PC-9 (cell line): ENCODE data around the gene VWA5B1. TPM values are rescaled to one million over a fixed set of nuclear protein-coding genes. Genes with fewer than 3 reads are reported as not detected.

Experiments
- BruUV-seq: library from RNA; stranded (reverse); fragments of 400-500 nt; replicated peaks from 2 replicates; lab custom pipeline; 2021; lab: Mats Ljungman, UMichigan
- CTCF ChIA-PET: fragments of 300-600 bp; sonication (Branson Sonifier 250); formaldehyde crosslinking; loops from one replicate; lab custom pipeline; 2022; ENCODE audit warnings: antibody characterized with exemption; lab: Charles Lee
- POLR2A ChIA-PET: fragments of 300-600 bp; sonication (Branson Sonifier 250); formaldehyde crosslinking; loops from one replicate; lab custom pipeline; 2022; ENCODE audit warnings: antibody characterized with exemption; ENCODE audit not compliant: unreplicated experiment; lab: Charles Lee
- DNase-seq, 2 experiments: peaks; one replicate each; pipeline versions ENCODE4 v3.0.0 to v3.0.0-alpha.2; 2015 to 2022; ENCODE audit warnings: mixed read lengths in 1 of 2
- H2AFZ ChIP-seq: fragments of 200-600 bp; sonication (generic); 2 replicates; pipeline ENCODE4 v1.8.1; 2017; ENCODE audit warnings: antibody characterized with exemption
- H3F3A ChIP-seq: fragments of 200-600 bp; sonication (generic); 2 replicates; pipeline ENCODE4 v1.8.1; 2017; ENCODE audit warnings: antibody characterized with exemption, mild to moderate bottlenecking, low read depth; ENCODE audit not compliant: insufficient read depth
- H3K27ac ChIP-seq: fragments of 200-600 bp; sonication (generic); 2 replicates; pipeline ENCODE4 v1.6.1; 2016; ENCODE audit warnings: mixed run types
- H3K27me3 ChIP-seq: fragments of 200-600 bp; sonication (generic); 2 replicates; pipeline ENCODE4 v1.6.1; 2016; ENCODE audit warnings: low read depth, mixed run types; ENCODE audit not compliant: insufficient read depth
- H3K36me3 ChIP-seq: fragments of 200-600 bp; sonication (generic); 2 replicates; pipeline ENCODE4 v1.6.1; 2016; ENCODE audit warnings: low read depth, mixed run types
- H3K4me1 ChIP-seq: fragments of 200-600 bp; sonication (generic); replicated peaks from 2 replicates; pipeline ENCODE4 v1.6.1; 2016; ENCODE audit warnings: mixed run types; ENCODE audit not compliant: insufficient read depth
- H3K4me2 ChIP-seq: fragments of 200-600 bp; sonication (generic); 2 replicates; pipeline ENCODE4 v1.6.1; 2017; ENCODE audit warnings: mixed run types
- H3K4me3 ChIP-seq: fragments of 200-600 bp; sonication (generic); 2 replicates; pipeline ENCODE4 v1.6.1; 2016; ENCODE audit warnings: mixed run types
- H3K79me2 ChIP-seq: fragments of 200-600 bp; sonication (generic); 2 replicates; pipeline ENCODE4 v1.6.1; 2017; ENCODE audit warnings: low read depth, mixed run types
- H3K9me2 ChIP-seq: fragments of 200-600 bp; sonication (generic); 2 replicates; pipeline ENCODE4 v1.8.1; 2017; ENCODE audit warnings: mild to moderate bottlenecking; ENCODE audit not compliant: insufficient read depth
- H3K9me3 ChIP-seq: fragments of 200-600 bp; sonication (generic); 2 replicates; pipeline ENCODE4 v1.8.1; 2016; ENCODE audit warnings: low read depth; ENCODE audit not compliant: insufficient read depth
- H4K20me1 ChIP-seq: fragments of 200-600 bp; sonication (generic); 2 replicates; pipeline ENCODE4 v1.8.1; 2017; ENCODE audit not compliant: insufficient read depth
- CTCF ChIP-seq: fragments of 200-600 bp; sonication (generic); conservative IDR thresholded peaks from 2 replicates; pipeline ENCODE4 v1.6.1; 2017; ENCODE audit warnings: mixed run types, antibody characterized with exemption, mild to moderate bottlenecking, moderate library complexity
- EZH2 ChIP-seq: fragments of 200-600 bp; sonication (generic); IDR thresholded peaks from 2 replicates; pipeline ENCODE4 v1.8.0; 2017; ENCODE audit warnings: antibody characterized with exemption, low read depth
- intact Hi-C: fragments of 100-400 bp; cut with micrococcal nuclease; formaldehyde crosslinking; loops from one replicate; pipeline ENCODE4 v1.10.0; 2022; ENCODE audit not compliant: unreplicated experiment
- total RNA-seq: library from RNA; stranded (reverse); gene quantifications from 2 replicates; pipeline ENCODE4 v1.2.3, GENCODE V29; 2021

Gene VWA5B1
- total RNA-seq, 1 experiment from 2014 or later, result not detected

GRCh38 chr1:20351911-20352701, 61.4 kb downstream of the VWA5B1 start:
- H3K27ac ChIP-seq, result no peak overlapping the region
- H3K4me1 ChIP-seq, result peaks cover 25% of the 10 kb centered on the region
- no peaks in the 10 kb centered on the region for H3K27me3 ChIP-seq
- no peaks in the 10 kb centered on the region for H3K9me2 ChIP-seq
- H3K4me2 ChIP-seq, result no peak overlapping the region
- H3F3A ChIP-seq, result peaks cover 12% of the 10 kb centered on the region; the same call in 1 of the 2 replicates
- no peak for DNase-seq
- no peak for TF ChIP-seq CTCF
- TF ChIP-seq EZH2, result no peak
- no peaks in the 10 kb centered on the region for H4K20me1 ChIP-seq
- CTCF ChIA-PET, result no interaction called here
- no peak overlapping the region for H2AFZ ChIP-seq
- POLR2A ChIA-PET, result interaction anchor here (0.6 kb wide), 1 partner anchor 132 kb away, joined by 6 read pairs; no protein-coding TSS in a partner anchor
- no TSS peak for BruUV-seq
- no peaks in the 10 kb centered on the region for H3K79me2 ChIP-seq
- H3K9me3 ChIP-seq, result no peaks in the 10 kb centered on the region
- no peak overlapping the region for H3K4me3 ChIP-seq
- intact Hi-C loops, result loop anchor here (10.0 kb wide), 1 partner anchor 247 kb away; no protein-coding TSS in a partner anchor
- no peaks in the 10 kb centered on the region for H3K36me3 ChIP-seq

GRCh38 chr1:20353836-20354235, 63.2 kb downstream of the VWA5B1 start:
- intact Hi-C loops, result loop anchor here (10.0 kb wide), 1 partner anchor 249 kb away; no protein-coding TSS in a partner anchor
- Histone ChIP-seq H3F3A (peaks cover 23% of the 10 kb centered on the region; the same call in 1 of the 2 replicates), H4K20me1 (no peaks in the 10 kb centered on the region), H3K27me3 (no peaks in the 10 kb centered on the region), H3K9me3 (no peaks in the 10 kb centered on the region), H3K79me2 (no peaks in the 10 kb centered on the region), H3K27ac (no peak overlapping the region), H3K4me2 (no peak overlapping the region), H3K9me2 (no peaks in the 10 kb centered on the region), H3K4me1 (peaks cover 42% of the 10 kb centered on the region), H3K4me3 (no peak overlapping the region), H2AFZ (no peak overlapping the region), H3K36me3 (no peaks in the 10 kb centered on the region)
- POLR2A ChIA-PET, result no interaction called here
- BruUV-seq, result no TSS peak
- no peak for TF ChIP-seq EZH2
- no peak for TF ChIP-seq CTCF
- CTCF ChIA-PET, result interaction anchor here (0.5 kb wide), 1 partner anchor 1356 kb away, joined by 3 read pairs; no protein-coding TSS in a partner anchor
- no peak for DNase-seq

- intact Hi-C loops, result loop anchor here (5.0 to 10.0 kb wide), 2 partner anchors 202 to 250 kb away; no protein-coding TSS in a partner anchor
Observed at GRCh38 chr1:20354610-20355009, 63.9 kb downstream of the VWA5B1 start.

More at GRCh38 chr1:20354610-20355009, 63.9 kb downstream of the VWA5B1 start:
- Histone ChIP-seq H3K4me2 (no peak overlapping the region), H3K4me3 (no peak overlapping the region), H3K79me2 (no peaks in the 10 kb centered on the region), H4K20me1 (no peaks in the 10 kb centered on the region), H3K27ac (no peak overlapping the region), H3F3A (peaks cover 30% of the 10 kb centered on the region; the same call in 1 of the 2 replicates), H3K36me3 (no peaks in the 10 kb centered on the region), H3K4me1 (peaks cover 50% of the 10 kb centered on the region), H3K9me2 (no peaks in the 10 kb centered on the region), H3K27me3 (no peaks in the 10 kb centered on the region), H3K9me3 (no peaks in the 10 kb centered on the region), H2AFZ (no peak overlapping the region)
- ChIA-PET POLR2A (no interaction called here), CTCF (no interaction called here)
- BruUV-seq, result no TSS peak
- TF ChIP-seq CTCF, result no peak
- no peak for DNase-seq
